HG02623 (cell line): ENCODE data around the gene ATAD3B.

Experiments
- ATAC-seq: cut with Tn5 transposase; IDR thresholded peaks from one replicate; pipeline ENCODE4 v1.9.1; 2021; ENCODE audit warnings: moderate library complexity; ENCODE audit not compliant: unreplicated experiment

The ATAD3B gene

DNA sequence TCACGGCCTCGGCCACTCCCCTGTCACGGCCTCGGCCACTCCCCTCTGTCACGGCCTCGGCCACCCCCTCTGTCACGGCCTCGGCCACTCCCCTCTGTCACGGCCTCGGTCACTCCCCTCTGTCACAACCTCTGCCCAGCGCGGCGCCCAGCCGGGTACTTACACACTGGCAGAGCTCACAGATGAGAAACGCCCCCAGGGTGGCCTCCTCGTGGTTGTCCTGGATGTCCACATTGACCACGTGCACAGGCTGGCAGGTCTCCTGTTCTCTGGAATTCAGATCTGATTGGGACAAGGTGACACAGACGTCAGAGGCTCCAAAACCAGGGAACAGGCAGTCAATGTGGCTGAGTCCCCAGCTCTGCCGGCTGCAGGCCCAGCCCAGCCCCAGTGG, 72.1 kb downstream of the ATAD3B start:
- ATAC-seq, result no peak

DNA sequence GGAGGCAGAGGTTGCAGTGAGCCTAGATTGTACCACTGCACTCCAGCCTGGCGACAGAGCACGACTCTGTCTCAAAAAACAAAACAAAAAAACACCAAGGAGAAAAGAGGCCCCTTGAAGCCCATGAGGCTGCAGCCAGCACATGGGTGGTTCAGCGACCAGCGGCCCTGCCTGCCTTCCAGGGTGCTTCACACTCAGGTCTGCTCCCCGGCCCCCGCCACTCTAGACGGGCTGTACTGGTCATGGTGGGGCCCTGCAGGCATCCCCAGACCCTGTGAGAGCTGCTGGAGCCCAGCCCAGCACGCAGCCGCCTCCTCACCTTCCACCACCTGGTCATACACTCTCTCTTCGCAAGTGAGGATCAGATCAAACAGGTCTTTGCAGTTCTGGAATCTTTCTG, 73.0 kb downstream of the ATAD3B start:
- no peak for ATAC-seq
